AG04450 (cell line): ENCODE results near the gene RTN4RL1. TPM values are rescaled to one million over a fixed set of nuclear protein-coding genes. Genes with fewer than 3 reads are reported as not detected.

Experiments used
- CTCF ChIA-PET: fragments of 300-600, 350-600 bp; formaldehyde crosslinking; extraction: SDS; loops from one replicate; lab custom pipeline; 2022; ENCODE audit warnings: antibody characterized with exemption, inconsistent platforms; lab: Charles Lee
- POLR2A ChIA-PET: fragments of 350-600 bp; formaldehyde crosslinking; extraction: SDS; loops from one replicate; lab custom pipeline; 2021; ENCODE audit warnings: antibody characterized with exemption, inconsistent platforms; lab: Yijun Ruan, JAX
- DNase-seq: peaks from one replicate; pipeline ENCODE4 v3.0.0-alpha.2; 2011; ENCODE audit warnings: low read depth, low spot score
- H3K27ac ChIP-seq: one replicate; pipeline ENCODE4 v1.5.1; 2012; ENCODE audit warnings: low read depth, low read length, control low read depth
- H3K27me3 ChIP-seq: one replicate; pipeline ENCODE4 v1.6.0; 2012; ENCODE audit warnings: low read length; ENCODE audit not compliant: control insufficient read depth, insufficient read depth
- H3K4me3 ChIP-seq: 2 replicates; pipeline ENCODE4 v1.5.1; 2011; ENCODE audit warnings: mild to moderate bottlenecking, low read depth, low read length, control low read depth
- H3K9me3 ChIP-seq: 2 replicates; pipeline ENCODE4 v1.5.1; 2012; ENCODE audit warnings: low read length; ENCODE audit not compliant: control insufficient read depth, insufficient read depth
- CTCF ChIP-seq: IDR thresholded peaks from 2 replicates; pipeline ENCODE4 v1.5.1; 2011; ENCODE audit warnings: low read depth, low read length, control low read depth, inconsistent platforms
- polyA plus RNA-seq: library from polyadenylated mRNA; depleted of rRNA; stranded (reverse); fragments of >200 nt; gene quantifications from 2 replicates; pipeline ENCODE4 v1.2.3, GENCODE V29; 2011

The RTN4RL1 gene
- polyA plus RNA-seq, 1 experiment: 0.04 TPM

GRCh38 chr17:2035541-2036488, 10.7 kb upstream of the RTN4RL1 start:
- no peak overlapping the region for H3K4me3 ChIP-seq
- DNase-seq: no peak
- POLR2A ChIA-PET: no interaction called here
- no peaks in the 10 kb centered on the region for H3K9me3 ChIP-seq
- H3K27ac ChIP-seq: no peak overlapping the region
- no peaks in the 10 kb centered on the region for H3K27me3 ChIP-seq
- no peak for TF ChIP-seq CTCF
- CTCF ChIA-PET: no interaction called here

GRCh38 chr17:2034806-2035540, 9.8 kb upstream of the RTN4RL1 start:
- no peak overlapping the region for H3K4me3 ChIP-seq
- no peak for TF ChIP-seq CTCF
- H3K9me3 ChIP-seq: no peaks in the 10 kb centered on the region
- H3K27me3 ChIP-seq: no peaks in the 10 kb centered on the region
- no peak for DNase-seq
- CTCF ChIA-PET: no interaction called here
- POLR2A ChIA-PET: interaction anchor here (0.6 kb wide), 1 partner anchor 155 kb away, joined by 4 read pairs; no protein-coding TSS in a partner anchor
- no peak overlapping the region for H3K27ac ChIP-seq

- Histone ChIP-seq H3K9me3 (peaks cover 4% of the 10 kb centered on the region; the same call in 1 of the 2 replicates), H3K27me3 (no peaks in the 10 kb centered on the region), H3K4me3 (no peak overlapping the region), H3K27ac (no peak overlapping the region)
- CTCF ChIA-PET: no interaction called here
- no peak for TF ChIP-seq CTCF
- DNase-seq: no peak
- POLR2A ChIA-PET: interaction anchor here (0.6 kb wide), 1 partner anchor 155 kb away, joined by 4 read pairs; no protein-coding TSS in a partner anchor
Observed at GRCh38 chr17:2034157-2034556, 9.0 kb upstream of the RTN4RL1 start.

- no peak for DNase-seq
- Histone ChIP-seq H3K9me3 (peaks cover 4% of the 10 kb centered on the region; the same call in 1 of the 2 replicates), H3K27me3 (peaks cover under 1% of the 10 kb centered on the region), H3K4me3 (no peak overlapping the region), H3K27ac (peak overlapping the region; percentile 21)
- CTCF ChIA-PET: no interaction called here
- TF ChIP-seq CTCF: no peak
- POLR2A ChIA-PET: no interaction called here
Observed at GRCh38 chr17:2033153-2033552, 8.0 kb upstream of the RTN4RL1 start.
